ENCODE data around the gene HRC. TPM values are rescaled to one million over a fixed set of nuclear protein-coding genes. Genes with fewer than 3 reads are reported as not detected.

Gene HRC
- polyA plus RNA-seq, 1 experiment, result 0.25 TPM

GRCh38 chr19:49194408-49194807 lies 39.2 kb upstream of the HRC start:
- ChIA-PET CTCF (interaction anchor here (2.1 kb wide), 1 partner anchor 96 kb away, joined by 8 read pairs; no protein-coding TSS in a partner anchor), POLR2A (no interaction called here)
- H3K36me3 ChIP-seq (ENCODE audit: control insufficient read depth, insufficient read depth, low read length), result peaks cover 16% of the 10 kb centered on the region
- no peak for TF ChIP-seq CTCF (IDR thresholded peaks at IDR 0.05; ENCODE audit: insufficient read depth, low read depth, low read length)
- H3K27me3 ChIP-seq (ENCODE audit: control insufficient read depth, insufficient read depth, low read length), result no peaks in the 10 kb centered on the region
- H3K4me3 ChIP-seq (ENCODE audit: low read depth, low read length), result no peak overlapping the region
- DNase-seq (ENCODE audit: low read depth), result no peak

GRCh38 chr19:49193822-49194394 lies 38.7 kb upstream of the HRC start:
- TF ChIP-seq CTCF (IDR thresholded peaks at IDR 0.05; ENCODE audit: insufficient read depth, low read depth, low read length), result no peak
- peaks cover 16% of the 10 kb centered on the region for H3K36me3 ChIP-seq (ENCODE audit: control insufficient read depth, insufficient read depth, low read length)
- no peak for DNase-seq (ENCODE audit: low read depth)
- CTCF ChIA-PET, result interaction anchor here (2.1 kb wide), 1 partner anchor 96 kb away, joined by 8 read pairs; no protein-coding TSS in a partner anchor
- no peaks in the 10 kb centered on the region for H3K27me3 ChIP-seq (ENCODE audit: control insufficient read depth, insufficient read depth, low read length)
- no peak overlapping the region for H3K4me3 ChIP-seq (ENCODE audit: low read depth, low read length)
- POLR2A ChIA-PET, result no interaction called here

- H3K4me3 ChIP-seq (ENCODE audit: low read depth, low read length), result no peak overlapping the region
- H3K27me3 ChIP-seq (ENCODE audit: control insufficient read depth, insufficient read depth, low read length), result no peaks in the 10 kb centered on the region
- ChIA-PET POLR2A (no interaction called here), CTCF (interaction anchor here (0.7 to 1.3 kb wide), 2 partner anchors 8 to 93 kb away, joined by 3 to 5 read pairs; no protein-coding TSS in a partner anchor)
- H3K36me3 ChIP-seq (ENCODE audit: control insufficient read depth, insufficient read depth, low read length), result peaks cover 15% of the 10 kb centered on the region
- DNase-seq (ENCODE audit: low read depth), result no peak
- no peak for TF ChIP-seq CTCF (IDR thresholded peaks at IDR 0.05; ENCODE audit: insufficient read depth, low read depth, low read length)
These were observed 35.6 kb upstream of the HRC start for GRCh38 chr19:49190781-49191180.

- H3K36me3 ChIP-seq (ENCODE audit: control insufficient read depth, insufficient read depth, low read length), result peaks cover 15% of the 10 kb centered on the region
- ChIA-PET POLR2A (no interaction called here), CTCF (interaction anchor here (2.6 to 6.8 kb wide), 2 partner anchors 9 to 91 kb away, joined by 6 to 38 read pairs; no protein-coding TSS in a partner anchor)
- H3K4me3 ChIP-seq (ENCODE audit: low read depth, low read length), result no peak overlapping the region
- TF ChIP-seq CTCF (IDR thresholded peaks at IDR 0.05; ENCODE audit: insufficient read depth, low read depth, low read length), result no peak
- DNase-seq (ENCODE audit: low read depth), result no peak
- no peaks in the 10 kb centered on the region for H3K27me3 ChIP-seq (ENCODE audit: control insufficient read depth, insufficient read depth, low read length)
These were observed 34.1 kb upstream of the HRC start for GRCh38 chr19:49189259-49189658.

- Histone ChIP-seq H3K27me3 (ENCODE audit: control insufficient read depth, insufficient read depth, low read length) (no peaks in the 10 kb centered on the region), H3K36me3 (ENCODE audit: control insufficient read depth, insufficient read depth, low read length) (peaks cover 15% of the 10 kb centered on the region), H3K4me3 (ENCODE audit: low read depth, low read length) (no peak overlapping the region)
- no peak for TF ChIP-seq CTCF (IDR thresholded peaks at IDR 0.05; ENCODE audit: insufficient read depth, low read depth, low read length)
- CTCF ChIA-PET, result interaction anchor here (2.6 to 6.8 kb wide), 2 partner anchors 10 to 91 kb away, joined by 6 to 38 read pairs; no protein-coding TSS in a partner anchor
- POLR2A ChIA-PET, result no interaction called here
- DNase-seq (ENCODE audit: low read depth), result no peak
These were observed 33.5 kb upstream of the HRC start for GRCh38 chr19:49188626-49189200.

Data from BJ (cell line).